HUDEP-2 (cell line): ENCODE results near the gene GPR89A.
"Not testable (repeated sequence)": the region's sequence is repeated elsewhere in the genome, so short reads cannot be mapped to it uniquely, and the experiment has no call there.

Experiments
- DNase-seq, 76 experiments: peaks; one replicate each; lab custom pipeline; 2025; ENCODE audit not compliant: unreplicated experiment in 76 of 76; lab: John Stamatoyannopoulos, UW

GPR89A gene

DNA sequence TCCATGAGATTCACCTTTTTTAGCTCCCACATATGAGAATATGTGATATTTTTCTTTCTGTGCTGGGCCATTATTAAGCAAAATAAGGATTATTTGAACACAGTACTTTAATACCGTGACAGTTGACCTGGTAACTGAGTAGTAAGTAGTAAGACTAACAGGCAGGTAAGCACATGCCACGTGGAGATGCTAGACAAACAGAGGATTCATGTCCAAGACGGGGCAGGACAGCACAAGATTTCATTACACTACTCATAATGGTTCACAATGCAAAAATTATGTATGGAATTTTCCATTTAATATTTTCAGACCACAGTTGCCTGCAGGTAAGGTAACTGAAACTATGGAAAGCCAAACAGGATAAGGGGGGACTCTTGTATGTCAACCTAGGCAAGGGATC, 77.1 kb downstream of the GPR89A start:
- not testable (repeated sequence) for DNase-seq

GRCh38 chr1:145686078-145686477, 78.3 kb downstream of the GPR89A start:
- not testable (repeated sequence) for DNase-seq

DNA sequence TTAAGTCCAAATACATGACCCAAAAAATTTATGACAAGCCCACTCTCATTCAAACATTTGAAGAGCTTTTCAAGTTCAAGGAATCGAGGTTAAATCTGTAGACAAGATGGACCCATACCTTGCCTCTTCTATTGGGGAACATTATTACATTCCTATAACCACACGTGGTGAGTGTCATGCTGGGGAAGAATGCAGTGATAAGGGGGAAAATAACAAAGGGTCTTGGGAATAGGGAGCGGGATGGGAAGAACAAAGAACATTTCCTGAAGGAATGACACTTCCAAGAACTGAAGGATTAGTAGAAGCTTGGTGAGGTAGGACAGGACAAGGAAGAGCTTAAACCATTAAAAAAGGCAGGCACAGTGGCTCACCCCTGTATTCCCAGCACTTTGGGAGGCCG, 80.5 kb downstream of the GPR89A start:
- no peak for DNase-seq

GRCh38 chr1:145688924-145689323, 81.1 kb downstream of the GPR89A start:
- DNase-seq: no peak

DNA sequence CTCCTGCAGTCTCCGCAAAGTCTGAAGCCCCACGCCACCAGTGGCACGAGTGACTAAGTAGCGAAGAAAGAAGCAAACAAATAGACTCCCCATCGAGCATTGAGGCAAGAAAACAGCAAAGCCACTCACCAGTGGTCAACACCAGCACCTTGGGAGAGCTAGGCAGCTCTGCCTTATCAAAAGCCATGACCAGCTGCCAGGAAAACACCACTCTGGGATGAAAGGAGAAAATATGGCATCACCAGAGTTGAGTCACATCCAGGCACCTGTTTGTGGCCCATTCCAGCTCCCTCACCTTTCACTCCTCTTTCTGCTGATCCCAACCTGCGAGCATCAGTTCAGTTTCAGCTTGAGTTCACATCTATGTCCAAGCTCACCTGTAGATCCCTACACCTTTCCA, 82.1 kb downstream of the GPR89A start:
- DNase-seq: no peak

DNA sequence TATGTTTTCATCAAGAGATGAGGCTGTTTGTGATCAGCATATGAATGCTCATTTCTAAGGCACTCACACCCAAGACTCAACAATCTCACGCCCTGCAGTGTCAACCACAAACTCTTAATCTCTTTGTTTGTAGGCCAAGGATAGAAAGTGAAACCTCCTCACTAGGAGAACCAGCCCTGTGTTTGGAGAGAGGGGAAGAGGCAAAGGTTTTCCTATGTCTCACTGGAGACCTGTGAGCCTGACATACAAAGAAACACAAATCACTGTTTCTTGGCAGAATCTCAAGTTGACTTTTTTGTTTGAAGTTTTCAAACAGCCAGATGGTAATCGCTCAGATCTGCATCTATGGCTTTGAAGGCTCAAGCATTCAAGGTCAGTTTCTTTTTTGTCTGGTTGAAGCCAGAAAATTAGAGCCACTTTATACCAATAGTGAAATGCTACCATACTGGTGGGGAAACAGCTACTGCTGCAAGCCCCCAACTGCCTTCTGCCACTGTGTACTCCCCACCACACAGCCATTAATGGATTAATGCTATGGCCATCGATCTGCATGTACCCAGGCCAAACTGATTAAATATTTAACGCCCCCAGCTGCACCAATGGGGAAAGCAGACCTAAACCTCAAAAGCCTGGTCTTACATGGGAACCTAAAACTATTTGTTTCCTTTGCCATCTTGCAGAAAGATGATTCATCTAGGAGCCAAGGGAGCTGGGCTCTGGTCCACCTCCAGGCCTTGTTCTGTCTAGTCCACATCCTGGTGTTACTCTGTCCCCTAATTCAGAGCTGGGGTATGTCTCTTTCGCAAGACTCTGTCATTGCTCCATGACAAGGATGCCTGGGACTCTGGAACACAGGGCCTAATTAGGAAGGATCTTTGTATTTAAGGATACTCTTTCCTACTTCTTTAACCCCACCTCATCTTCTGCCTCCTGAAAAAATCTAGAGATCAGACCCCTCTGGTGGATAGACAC, 83.1 kb downstream of the GPR89A start:
- DNase-seq: peak in 12 of 76 experiments; percentile 9 to 43 (median 20)

- no peak for DNase-seq
Observed at GRCh38 chr1:145692785-145693443, 85.1 kb downstream of the GPR89A start.

GRCh38 chr1:145695821-145696629, 88.2 kb downstream of the GPR89A start:
- no peak for DNase-seq

DNA sequence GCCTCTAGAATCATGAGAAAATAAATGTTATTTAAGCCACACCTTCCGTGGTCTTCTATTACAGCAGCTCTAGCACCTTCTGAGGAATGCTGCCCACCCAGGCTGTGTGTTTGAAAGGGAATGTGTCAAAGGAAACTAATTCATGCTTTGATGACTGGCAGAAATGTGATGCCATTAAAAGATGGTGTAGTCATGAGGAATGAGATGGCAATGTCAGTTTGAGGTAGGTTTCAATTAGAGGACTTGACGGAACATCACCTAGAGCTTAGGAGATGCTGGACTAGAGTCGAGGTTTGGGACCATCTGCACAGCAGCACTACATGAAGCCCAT, 88.8 kb downstream of the GPR89A start:
- no peak for DNase-seq

DNA sequence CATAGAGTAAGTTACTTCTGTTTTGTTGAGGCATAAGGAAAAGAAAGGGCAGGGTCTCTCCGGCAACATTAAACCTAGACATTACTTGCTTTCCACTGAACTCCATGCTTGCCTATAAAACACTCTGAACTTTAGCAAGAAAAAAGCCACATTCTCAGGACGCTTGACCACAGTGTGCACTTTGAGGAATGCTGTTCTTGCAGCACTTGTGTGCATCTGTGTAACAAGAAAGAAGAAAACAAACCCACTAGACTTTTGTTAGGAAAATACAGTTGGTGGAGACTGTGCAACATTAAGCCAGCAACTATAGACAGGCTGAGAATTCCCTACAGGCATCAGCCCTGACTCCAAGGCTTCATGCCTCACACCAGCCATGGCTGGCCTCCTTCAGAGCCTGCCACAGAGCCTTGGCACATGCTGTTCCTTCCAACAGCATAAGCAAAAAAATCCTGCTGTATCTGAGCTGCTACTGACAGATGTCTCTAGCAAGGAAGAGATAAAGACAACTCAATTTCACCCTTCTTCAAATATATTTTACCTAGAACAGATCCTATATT, 93.6 kb downstream of the GPR89A start:
- no peak for DNase-seq

GRCh38 chr1:145702052-145702451, 94.3 kb downstream of the GPR89A start:
- DNase-seq: no peak

DNA sequence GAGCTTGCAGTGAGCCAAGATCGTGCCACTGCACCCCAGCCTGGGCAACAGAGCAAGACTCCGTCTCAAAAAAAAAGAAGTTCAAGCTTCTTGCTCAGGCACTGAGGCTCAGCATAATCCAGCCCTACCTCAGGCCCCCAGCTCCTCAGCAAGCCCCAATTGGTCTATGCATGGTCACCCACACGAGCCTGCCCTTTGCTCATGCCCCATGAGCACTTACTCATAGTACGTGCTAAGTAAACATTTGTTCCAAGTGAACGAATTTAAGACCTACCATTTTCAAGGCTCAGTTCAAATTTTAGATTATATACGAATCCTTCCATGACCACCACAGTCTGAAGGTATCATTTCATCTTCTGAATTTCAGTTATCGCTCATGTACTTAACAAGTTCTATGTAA, 95.0 kb downstream of the GPR89A start:
- no peak for DNase-seq

DNA sequence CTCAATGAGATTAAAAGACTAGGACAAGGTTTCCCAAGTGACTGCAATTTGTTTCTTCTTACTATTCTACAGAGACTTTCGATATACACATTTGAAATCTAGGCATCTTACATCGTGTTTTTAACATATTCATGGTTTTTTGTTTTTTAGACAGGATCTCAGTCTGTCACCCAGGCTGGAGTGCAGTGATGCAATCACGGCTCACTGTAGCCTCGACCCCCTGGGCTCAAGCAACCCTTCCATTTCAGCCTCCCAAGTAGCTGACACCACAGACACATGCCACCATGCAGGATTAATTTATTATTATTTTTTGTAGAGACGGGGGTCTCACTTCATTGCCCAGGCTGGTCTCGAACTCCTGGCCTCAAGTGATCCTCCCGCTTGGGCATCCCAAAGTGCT, 97.8 kb downstream of the GPR89A start:
- DNase-seq: no peak

DNA sequence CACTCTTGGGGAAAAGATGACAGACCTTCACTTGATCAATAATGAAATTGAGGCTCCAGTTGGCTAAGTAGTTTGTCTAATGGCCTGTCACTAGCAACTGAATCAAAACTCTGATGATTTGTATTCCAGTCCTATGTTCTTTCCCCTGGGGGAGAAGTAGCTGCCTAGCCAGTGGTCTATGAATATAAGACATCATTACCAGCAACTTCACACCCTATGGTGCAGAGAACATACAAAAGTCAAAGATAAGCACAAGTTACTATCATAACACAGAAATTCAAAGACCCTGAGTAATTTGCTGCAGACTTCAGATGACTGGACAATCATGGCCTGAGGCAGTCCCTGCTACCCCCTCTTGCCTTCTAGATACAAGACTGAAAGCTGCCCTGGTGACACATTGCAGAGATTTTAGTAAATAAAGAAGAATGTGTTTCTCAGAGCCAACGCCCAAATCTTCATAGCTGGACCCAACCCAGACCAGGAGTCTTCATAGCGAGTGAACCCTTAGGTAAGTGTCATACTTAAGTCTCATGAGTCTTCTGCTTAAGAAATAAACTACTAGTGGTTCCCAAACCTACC, 98.4 kb downstream of the GPR89A start:
- DNase-seq: no peak

- no peak for DNase-seq
Observed at GRCh38 chr1:145707183-145707867, 99.5 kb downstream of the GPR89A start, which contains the start of gene PDZK1. TSS of gene PDZK1 (minus strand) at chr1:145707368. CDS start at chr1:145688021, 19,347 bp downstream.

- peak in 1 of 76 experiments; percentile 3 for DNase-seq
Observed at GRCh38 chr1:145708063-145708462, 100.3 kb downstream of the GPR89A start.

GRCh38 chr1:145710291-145711027, 102.7 kb downstream of the GPR89A start:
- no peak for DNase-seq

DNA sequence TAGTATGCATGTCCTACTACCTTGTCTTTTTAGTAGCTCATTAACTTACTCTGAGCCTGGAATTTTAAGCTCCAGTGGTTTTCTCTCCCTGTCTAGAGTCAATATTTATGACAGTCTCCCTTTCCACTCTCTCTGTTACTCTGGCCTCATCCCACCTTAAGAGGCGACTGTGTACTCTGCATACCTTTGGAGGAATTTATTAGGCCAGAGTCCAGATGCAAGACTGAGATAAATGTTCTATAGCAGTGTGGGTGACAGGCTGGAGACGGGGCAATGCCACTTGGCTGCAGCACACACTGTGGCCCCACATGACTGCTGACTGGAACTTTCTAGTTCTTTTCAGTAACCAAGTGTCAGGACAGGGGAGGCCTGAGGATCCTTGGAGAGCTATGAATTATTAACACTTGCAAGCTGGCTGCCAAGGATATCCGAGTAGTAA, 103.4 kb downstream of the GPR89A start:
- no peak for DNase-seq

- DNase-seq: no peak
Observed at GRCh38 chr1:145714524-145715111, 106.8 kb downstream of the GPR89A start.
